ENCODE data around the gene NFKBIL1. TPM values are rescaled to one million over a fixed set of nuclear protein-coding genes. Genes with fewer than 3 reads are reported as not detected.

The NFKBIL1 gene
- total and polyA plus RNA-seq, 10 of the 15 experiments (the other 5 are each of a cell fraction or from before 2014, with no cell fraction given) = 0.19 to 15.1 (median 7.0) TPM

GRCh38 chr6:31576897-31577578, 29.6 kb downstream of the NFKBIL1 start (continued):
- TF ChIP-seq ZBTB40 (IDR thresholded peaks at IDR 0.05; ENCODE audit: borderline replicate concordance) = peak; percentile 74; the same call in 1 of the 2 replicates
- peak; percentile 27; the same call in 1 of the 2 replicates for TF ChIP-seq POLR2AphosphoS2 (IDR thresholded peaks at IDR 0.05; ENCODE audit: low read depth, low read length)
- TF ChIP-seq SRF (IDR thresholded peaks at IDR 0.05; ENCODE audit: low read depth in 2 of 2, low read length in 2 of 2) = no peak
- TF ChIP-seq CREM (IDR thresholded peaks at IDR 0.05; ENCODE audit: low read depth) = peak; percentile 33; the same call in 1 of the 2 replicates
- TF ChIP-seq ZNF687 (IDR thresholded peaks at IDR 0.05) = peak; percentile 82
- TF ChIP-seq IRF4 (IDR thresholded peaks at IDR 0.05; ENCODE audit: low read depth, low read length) = peak; percentile 29; the same call in 1 of the 2 replicates
- TF ChIP-seq LARP7 (IDR thresholded peaks at IDR 0.05) = peak; percentile 18; the same call in 1 of the 2 replicates
- TF ChIP-seq ZNF622 (IDR thresholded peaks at IDR 0.05) = no peak
